IPS-18c (cell line): ENCODE results near the gene ASB13.

Experiments used
- H3K4me3 ChIP-seq: 2 replicates; pipeline ENCODE4 v1.7.0; 2013; ENCODE audit warnings: low read depth, mild to moderate bottlenecking, low read length, moderate library complexity; ENCODE audit not compliant: insufficient read depth
- H3K9me3 ChIP-seq: one replicate; pipeline ENCODE4 v1.6.1; 2013; ENCODE audit warnings: mild to moderate bottlenecking, low read length, moderate library complexity; ENCODE audit not compliant: control insufficient read depth, insufficient read depth

ASB13 gene

GRCh38 chr10:5655121-5655520 lies 11.3 kb downstream of the ASB13 start:
- no peak overlapping the region for H3K4me3 ChIP-seq
- peaks cover 2% of the 10 kb centered on the region for H3K9me3 ChIP-seq

GRCh38 chr10:5654218-5654755 lies 12.1 kb downstream of the ASB13 start:
- Histone ChIP-seq H3K9me3 (peaks cover 2% of the 10 kb centered on the region), H3K4me3 (no peak overlapping the region)

GRCh38 chr10:5652746-5653145 lies 13.6 kb downstream of the ASB13 start:
- Histone ChIP-seq H3K4me3 (no peak overlapping the region), H3K9me3 (peaks cover 2% of the 10 kb centered on the region)

- no peak overlapping the region for H3K4me3 ChIP-seq
- peaks cover 2% of the 10 kb centered on the region for H3K9me3 ChIP-seq
Observed at GRCh38 chr10:5651388-5651764, 15.0 kb downstream of the ASB13 start.

- no peak overlapping the region for H3K4me3 ChIP-seq
- peaks cover 2% of the 10 kb centered on the region for H3K9me3 ChIP-seq
Observed at GRCh38 chr10:5650664-5651387, 15.6 kb downstream of the ASB13 start.

- H3K9me3 ChIP-seq, result peaks cover 2% of the 10 kb centered on the region
- H3K4me3 ChIP-seq, result no peak overlapping the region
Observed at GRCh38 chr10:5649746-5650145, 16.6 kb downstream of the ASB13 start.

GRCh38 chr10:5648494-5649457 lies 17.6 kb downstream of the ASB13 start:
- peaks cover 2% of the 10 kb centered on the region for H3K9me3 ChIP-seq
- no peak overlapping the region for H3K4me3 ChIP-seq

- H3K4me3 ChIP-seq, result no peak overlapping the region
Observed at GRCh38 chr10:5647507-5648240, 18.7 kb downstream of the ASB13 start.

GRCh38 chr10:5645944-5646617 lies 20.3 kb downstream of the ASB13 start:
- H3K9me3 ChIP-seq, result peaks cover under 1% of the 10 kb centered on the region

More at GRCh38 chr10:5647507-5648240, 18.7 kb downstream of the ASB13 start:
- peaks cover 2% of the 10 kb centered on the region for H3K9me3 ChIP-seq

GRCh38 chr10:5645375-5645774 lies 21.0 kb downstream of the ASB13 start:
- Histone ChIP-seq H3K9me3 (no peaks in the 10 kb centered on the region), H3K4me3 (no peak overlapping the region)

More at GRCh38 chr10:5645944-5646617, 20.3 kb downstream of the ASB13 start:
- H3K4me3 ChIP-seq, result no peak overlapping the region

GRCh38 chr10:5644930-5645329 lies 21.5 kb downstream of the ASB13 start:
- Histone ChIP-seq H3K9me3 (no peaks in the 10 kb centered on the region), H3K4me3 (no peak overlapping the region)

- Histone ChIP-seq H3K9me3 (no peaks in the 10 kb centered on the region), H3K4me3 (no peak overlapping the region)
Observed at GRCh38 chr10:5643346-5644067, 22.9 kb downstream of the ASB13 start.

GRCh38 chr10:5641501-5641900 lies 24.9 kb downstream of the ASB13 start:
- Histone ChIP-seq H3K4me3 (no peak overlapping the region), H3K9me3 (no peaks in the 10 kb centered on the region)

GRCh38 chr10:5640501-5640900 lies 25.9 kb downstream of the ASB13 start:
- H3K4me3 ChIP-seq, result no peak overlapping the region
- H3K9me3 ChIP-seq, result no peaks in the 10 kb centered on the region

GRCh38 chr10:5640036-5640435 lies 26.4 kb downstream of the ASB13 start:
- Histone ChIP-seq H3K4me3 (no peak overlapping the region), H3K9me3 (no peaks in the 10 kb centered on the region)

GRCh38 chr10:5639066-5639465 lies 27.3 kb downstream of the ASB13 start:
- no peaks in the 10 kb centered on the region for H3K9me3 ChIP-seq
- no peak overlapping the region for H3K4me3 ChIP-seq
